ENCODE results near the gene RARA. TPM values are rescaled to one million over a fixed set of nuclear protein-coding genes. Genes with fewer than 3 reads are reported as not detected.

Gene RARA
- total RNA-seq, 1 experiment from 2014 or later = 35.1 TPM

- Histone ChIP-seq H4K20me1 (ENCODE audit: insufficient read depth) (no peaks in the 10 kb centered on the region; the same call in 1 of the 2 replicates), H3K9me2 (ENCODE audit: insufficient read depth) (no peaks in the 10 kb centered on the region), H3K79me2 (ENCODE audit: insufficient read depth, low read length) (peaks cover 76% of the 10 kb centered on the region), H3K36me3 (ENCODE audit: control insufficient read depth in 1 of 2, insufficient read depth in 2 of 2, low read length in 2 of 2) (peaks cover 0 to 4% of the 10 kb centered on the region in 2 experiments; a peak in 1 of 4 replicates), H3K4me1 (ENCODE audit: control insufficient read depth in 1 of 2, insufficient read depth in 2 of 2, low read length in 2 of 2) (peaks cover 30 to 56% of the 10 kb centered on the region in 2 experiments), H3K4me2 (ENCODE audit: low read length) (no peak overlapping the region), H3K27me3 (ENCODE audit: insufficient read depth, low read length) (no peaks in the 10 kb centered on the region), H3K9me3 (ENCODE audit: control insufficient read depth in 1 of 2, insufficient read depth in 1 of 2, low read depth in 1 of 2, low read length in 2 of 2) (no peaks in the 10 kb centered on the region), H3K27ac (ENCODE audit: low read depth, low read length) (no peak overlapping the region), H3K9ac (ENCODE audit: low read length) (no peak overlapping the region), H3K4me3 (replicated peaks in 1 of 2; ENCODE audit: low read depth in 1 of 2, low read length in 2 of 2) (no peak overlapping the region), H2AFZ (ENCODE audit: low read depth, low read length, poor library complexity, severe bottlenecking) (no peak overlapping the region)
- TF ChIP-seq TCF7L2 (IDR thresholded peaks at IDR 0.05; ENCODE audit: borderline replicate concordance, extremely low read depth, insufficient read depth, insufficient read length) (no peak), YY1 (IDR thresholded peaks at IDR 0.05; ENCODE audit: extremely low read depth, insufficient replicate concordance, low read depth, low read length) (no peak), EZH2phosphoT487 (IDR thresholded peaks at IDR 0.05; ENCODE audit: borderline replicate concordance) (no peak), ZNF274 (IDR thresholded peaks at IDR 0.05; ENCODE audit: low read depth, low read length) (no peak), RAD21 (IDR thresholded peaks at IDR 0.05; ENCODE audit: low read depth) (no peak), POLR2AphosphoS5 (IDR thresholded peaks at IDR 0.05; ENCODE audit: low read depth, low read length) (no peak), JUND (IDR thresholded peaks at IDR 0.05) (no peak)
- ChIA-PET CTCF (no interaction called here), POLR2A (no interaction called here), RAD21 (ENCODE audit: low non-redundant PET in 1 of 2, low total read pairs in 2 of 2, uncharacterized antibody in 2 of 2, unreplicated experiment in 2 of 2) (no interaction called here)
- ATAC-seq (no peak), DNase-seq (ENCODE audit: low read depth, low spot score) (no peak)
- no TSS peak for BruUV-seq (replicated peaks)
- intact Hi-C loops (cut with micrococcal nuclease) = no loop called here
Measured at GRCh38 chr17:40338058-40338457, 29.1 kb downstream of the RARA start.

GRCh38 chr17:40338941-40339649, 30.1 kb downstream of the RARA start:
- DNase-seq (ENCODE audit: low read depth, low spot score) (no peak), ATAC-seq (no peak)
- H3K9ac ChIP-seq (ENCODE audit: low read length) = no peak overlapping the region
- no peak overlapping the region for H3K27ac ChIP-seq (ENCODE audit: low read depth, low read length)
- H3K9me3 ChIP-seq (ENCODE audit: control insufficient read depth in 1 of 2, insufficient read depth in 1 of 2, low read depth in 1 of 2, low read length in 2 of 2) = no peaks in the 10 kb centered on the region
- no peak overlapping the region for H2AFZ ChIP-seq (ENCODE audit: low read depth, low read length, poor library complexity, severe bottlenecking)
- peaks cover 0 to 4% of the 10 kb centered on the region in 2 experiments; a peak in 1 of 4 replicates for H3K36me3 ChIP-seq (ENCODE audit: control insufficient read depth in 1 of 2, insufficient read depth in 2 of 2, low read length in 2 of 2)
- no peak overlapping the region for H3K4me3 ChIP-seq (replicated peaks in 1 of 2; ENCODE audit: low read depth in 1 of 2, low read length in 2 of 2)
- H3K4me1 ChIP-seq (ENCODE audit: control insufficient read depth in 1 of 2, insufficient read depth in 2 of 2, low read length in 2 of 2) = peaks cover 26 to 60% of the 10 kb centered on the region in 2 experiments
- POLR2A ChIA-PET = no interaction called here
- CTCF ChIA-PET = no interaction called here
- BruUV-seq (replicated peaks) = no TSS peak
- intact Hi-C loops (cut with micrococcal nuclease) = no loop called here
- TF ChIP-seq, protein P1, sequence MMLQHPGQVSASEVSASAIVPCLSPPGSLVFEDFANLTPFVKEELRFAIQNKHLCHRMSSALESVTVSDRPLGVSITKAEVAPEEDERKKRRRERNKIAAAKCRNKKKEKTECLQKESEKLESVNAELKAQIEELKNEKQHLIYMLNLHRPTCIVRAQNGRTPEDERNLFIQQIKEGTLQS (IDR thresholded peaks at IDR 0.05) = no peak
- TF ChIP-seq SIN3A (IDR thresholded peaks at IDR 0.05; ENCODE audit: low read depth) (no peak), CBX3 (IDR thresholded peaks at IDR 0.05; ENCODE audit: low read depth) (no peak), EZH2 (IDR thresholded peaks at IDR 0.05) (no peak), ZFX (IDR thresholded peaks at IDR 0.05) (no peak), ZNF274 (IDR thresholded peaks at IDR 0.05; ENCODE audit: low read depth, low read length) (no peak), YY1 (IDR thresholded peaks at IDR 0.05; ENCODE audit: extremely low read depth, insufficient replicate concordance, low read depth, low read length) (no peak), CEBPB (IDR thresholded peaks at IDR 0.05; ENCODE audit: low read depth) (no peak), FOSL1 (IDR thresholded peaks at IDR 0.05; ENCODE audit: low read depth) (no peak), POLR2AphosphoS5 (IDR thresholded peaks at IDR 0.05; ENCODE audit: low read depth, low read length) (no peak), EGR1 (IDR thresholded peaks at IDR 0.05; ENCODE audit: low read depth) (no peak), EZH2phosphoT487 (IDR thresholded peaks at IDR 0.05; ENCODE audit: borderline replicate concordance) (no peak), JUND (IDR thresholded peaks at IDR 0.05) (no peak), SP1 (IDR thresholded peaks at IDR 0.05; ENCODE audit: low read depth) (no peak), RAD21 (IDR thresholded peaks at IDR 0.05; ENCODE audit: low read depth) (no peak), SRF (IDR thresholded peaks at IDR 0.05; ENCODE audit: low read depth) (no peak)
- TF ChIP-seq, protein P2, sequence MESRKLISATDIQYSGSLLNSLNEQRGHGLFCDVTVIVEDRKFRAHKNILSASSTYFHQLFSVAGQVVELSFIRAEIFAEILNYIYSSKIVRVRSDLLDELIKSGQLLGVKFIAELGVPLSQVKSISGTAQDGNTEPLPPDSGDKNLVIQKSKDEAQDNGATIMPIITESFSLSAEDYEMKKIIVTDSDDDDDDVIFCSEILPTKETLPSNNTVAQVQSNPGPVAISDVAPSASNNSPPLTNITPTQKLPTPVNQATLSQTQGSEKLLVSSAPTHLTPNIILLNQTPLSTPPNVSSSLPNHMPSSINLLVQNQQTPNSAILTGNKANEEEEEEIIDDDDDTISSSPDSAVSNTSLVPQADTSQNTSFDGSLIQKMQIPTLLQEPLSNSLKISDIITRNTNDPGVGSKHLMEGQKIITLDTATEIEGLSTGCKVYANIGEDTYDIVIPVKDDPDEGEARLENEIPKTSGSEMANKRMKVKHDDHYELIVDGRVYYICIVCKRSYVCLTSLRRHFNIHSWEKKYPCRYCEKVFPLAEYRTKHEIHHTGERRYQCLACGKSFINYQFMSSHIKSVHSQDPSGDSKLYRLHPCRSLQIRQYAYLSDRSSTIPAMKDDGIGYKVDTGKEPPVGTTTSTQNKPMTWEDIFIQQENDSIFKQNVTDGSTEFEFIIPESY (IDR thresholded peaks at IDR 0.05; ENCODE audit: extremely low read depth, insufficient replicate concordance, low read length) = no peak
- peaks cover 82% of the 10 kb centered on the region for H3K79me2 ChIP-seq (ENCODE audit: insufficient read depth, low read length)
- no peaks in the 10 kb centered on the region for H3K9me2 ChIP-seq (ENCODE audit: insufficient read depth)
- RAD21 ChIA-PET (ENCODE audit: low non-redundant PET in 1 of 2, low total read pairs in 2 of 2, uncharacterized antibody in 2 of 2, unreplicated experiment in 2 of 2) = no interaction called here
- no peaks in the 10 kb centered on the region for H3K27me3 ChIP-seq (ENCODE audit: insufficient read depth, low read length)
- no peak overlapping the region for H3K4me2 ChIP-seq (ENCODE audit: low read length)
- H4K20me1 ChIP-seq (ENCODE audit: insufficient read depth) = no peaks in the 10 kb centered on the region; the same call in 1 of the 2 replicates

Measured in HCT116 (cell line).